GM13976 (cell line): Measurements from ENCODE around the gene FAM89A.
"Not testable (repeated sequence)": the region's sequence is repeated elsewhere in the genome, so short reads cannot be mapped to it uniquely, and the experiment has no call there.

Experiments
- DNase-seq: peaks from one replicate; pipeline ENCODE4 v3.0.0; 2012; ENCODE audit warnings: low spot score
- in situ Hi-C: fragments of 300-500 bp; cut with MboI; formaldehyde crosslinking; loops from one replicate; pipeline ENCODE4 v1.12.0; 2022; ENCODE audit warnings: low sequenced_read_pairs, mixed read lengths, inconsistent platforms; ENCODE audit not compliant: unreplicated experiment
- TF ChIP-seq, protein P1 (sequence below): IDR thresholded peaks from 2 replicates; pipeline ENCODE4 v1.5.1; 2012; ENCODE audit warnings: borderline replicate concordance, mild to moderate bottlenecking; ENCODE audit not compliant: insufficient read depth; ENCODE audit errors: extremely low read depth, missing control alignments, control extremely low read depth

FAM89A gene

DNA sequence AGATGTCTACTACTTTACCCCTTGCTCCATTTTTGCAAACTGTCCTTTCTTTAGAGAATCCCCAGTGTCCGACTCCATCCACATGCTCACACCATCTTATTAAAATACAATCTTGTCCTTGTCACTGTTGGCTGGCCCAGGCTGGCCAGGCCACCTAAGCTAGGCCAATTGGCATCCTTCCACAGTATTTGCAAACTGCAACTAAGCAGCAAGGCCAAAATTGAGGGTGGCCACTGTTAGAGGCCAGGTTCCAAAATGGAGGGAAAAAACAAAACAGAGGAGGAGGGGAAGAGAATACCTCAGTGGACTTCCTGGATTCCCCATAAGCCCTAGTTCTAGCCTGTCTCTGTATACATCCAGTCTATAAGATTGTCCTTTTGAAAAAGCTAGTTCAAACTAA lies 4.3 kb downstream of the FAM89A start:
- in situ Hi-C loops, result no loop called here
- TF ChIP-seq, protein P1, sequence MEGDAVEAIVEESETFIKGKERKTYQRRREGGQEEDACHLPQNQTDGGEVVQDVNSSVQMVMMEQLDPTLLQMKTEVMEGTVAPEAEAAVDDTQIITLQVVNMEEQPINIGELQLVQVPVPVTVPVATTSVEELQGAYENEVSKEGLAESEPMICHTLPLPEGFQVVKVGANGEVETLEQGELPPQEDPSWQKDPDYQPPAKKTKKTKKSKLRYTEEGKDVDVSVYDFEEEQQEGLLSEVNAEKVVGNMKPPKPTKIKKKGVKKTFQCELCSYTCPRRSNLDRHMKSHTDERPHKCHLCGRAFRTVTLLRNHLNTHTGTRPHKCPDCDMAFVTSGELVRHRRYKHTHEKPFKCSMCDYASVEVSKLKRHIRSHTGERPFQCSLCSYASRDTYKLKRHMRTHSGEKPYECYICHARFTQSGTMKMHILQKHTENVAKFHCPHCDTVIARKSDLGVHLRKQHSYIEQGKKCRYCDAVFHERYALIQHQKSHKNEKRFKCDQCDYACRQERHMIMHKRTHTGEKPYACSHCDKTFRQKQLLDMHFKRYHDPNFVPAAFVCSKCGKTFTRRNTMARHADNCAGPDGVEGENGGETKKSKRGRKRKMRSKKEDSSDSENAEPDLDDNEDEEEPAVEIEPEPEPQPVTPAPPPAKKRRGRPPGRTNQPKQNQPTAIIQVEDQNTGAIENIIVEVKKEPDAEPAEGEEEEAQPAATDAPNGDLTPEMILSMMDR, result no peak
- no peak for DNase-seq

DNA sequence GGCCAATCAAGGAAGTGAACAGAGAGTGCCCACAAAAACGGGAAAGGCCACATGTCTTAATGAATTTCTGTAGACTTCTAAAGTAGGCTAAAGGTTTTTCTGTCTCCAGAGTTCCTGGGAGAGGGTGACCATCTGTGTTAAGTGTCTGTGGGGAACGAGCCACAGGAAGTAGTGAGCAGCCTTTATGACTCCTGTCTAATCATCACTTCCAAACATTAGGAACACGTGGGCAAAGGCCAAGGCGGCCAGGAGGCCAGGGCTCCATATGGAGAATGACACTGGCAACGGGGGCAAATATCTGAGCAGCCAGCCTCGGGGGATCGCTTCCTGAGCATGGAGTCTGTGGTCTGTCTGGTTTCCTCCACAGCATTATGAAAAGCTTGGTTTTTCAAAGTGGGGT lies 7.1 kb downstream of the FAM89A start:
- in situ Hi-C loops, result no loop called here

DNA sequence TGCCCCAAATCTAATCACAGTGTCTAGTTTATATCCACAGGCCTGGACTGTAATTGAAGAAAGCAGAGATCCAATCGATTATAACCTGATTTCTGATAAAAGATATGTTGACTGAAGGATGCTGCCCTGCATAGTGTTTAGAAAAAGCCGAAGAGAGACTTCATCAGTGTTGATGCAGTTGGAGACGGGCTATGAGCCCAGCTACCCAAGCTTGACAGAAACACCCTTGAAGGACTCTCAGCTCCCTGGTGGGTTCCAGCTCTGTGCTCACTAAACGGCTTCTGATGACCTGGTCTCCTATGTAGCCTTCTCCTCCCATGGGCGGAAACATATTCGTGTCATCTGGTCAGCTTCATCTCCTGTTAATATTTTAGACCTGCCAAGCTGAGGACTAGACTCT lies 10.2 kb downstream of the FAM89A start:
- DNase-seq, result no peak
- TF ChIP-seq, protein P1, result no peak
- in situ Hi-C loops, result no loop called here

More for the DNA sequence above, 7.1 kb downstream of the FAM89A start:
- TF ChIP-seq, protein P1, result no peak
- DNase-seq, result no peak

DNA sequence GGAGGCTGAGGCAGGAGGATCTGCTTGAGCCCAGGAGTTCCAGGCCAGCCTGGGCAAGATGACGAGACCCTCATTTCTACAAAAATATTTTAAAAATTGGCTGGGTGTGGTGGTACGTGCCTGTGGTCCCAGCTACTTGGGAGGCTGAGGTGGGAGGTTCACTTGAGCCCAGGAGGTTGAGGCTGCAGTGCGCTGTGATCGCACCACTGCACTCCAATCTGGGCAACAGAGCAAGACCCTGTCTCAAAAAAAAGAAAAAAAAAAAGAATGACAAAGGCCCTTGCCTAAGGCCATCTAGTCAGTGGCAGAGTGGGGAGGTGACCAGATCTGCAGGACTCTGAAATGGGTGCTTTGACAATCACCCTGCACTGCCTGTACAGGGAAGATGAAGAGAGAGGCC lies 10.8 kb downstream of the FAM89A start:
- DNase-seq, in situ Hi-C loops: not testable (repeated sequence)

DNA sequence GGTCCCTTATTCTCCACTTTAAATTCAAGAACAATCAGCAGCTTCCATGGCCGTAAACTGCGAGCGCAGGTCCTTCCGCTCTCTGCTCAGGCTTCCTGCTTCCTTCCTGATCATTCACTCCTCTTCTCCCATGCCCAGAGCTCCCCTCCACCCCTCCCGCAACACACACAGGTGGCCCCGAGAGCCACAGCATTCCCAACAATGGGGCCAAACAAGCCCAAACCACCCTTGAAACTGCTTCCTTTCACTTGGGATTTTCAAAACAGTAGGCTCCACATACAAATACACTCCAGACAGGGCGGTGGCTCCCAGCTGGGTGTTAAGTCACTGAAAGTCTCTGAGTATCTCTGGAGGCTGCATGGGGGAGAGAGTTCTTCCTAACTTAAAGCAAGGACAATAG lies 11.4 kb downstream of the FAM89A start:
- TF ChIP-seq, protein P1, result no peak
- in situ Hi-C loops, result no loop called here
- no peak for DNase-seq

DNA sequence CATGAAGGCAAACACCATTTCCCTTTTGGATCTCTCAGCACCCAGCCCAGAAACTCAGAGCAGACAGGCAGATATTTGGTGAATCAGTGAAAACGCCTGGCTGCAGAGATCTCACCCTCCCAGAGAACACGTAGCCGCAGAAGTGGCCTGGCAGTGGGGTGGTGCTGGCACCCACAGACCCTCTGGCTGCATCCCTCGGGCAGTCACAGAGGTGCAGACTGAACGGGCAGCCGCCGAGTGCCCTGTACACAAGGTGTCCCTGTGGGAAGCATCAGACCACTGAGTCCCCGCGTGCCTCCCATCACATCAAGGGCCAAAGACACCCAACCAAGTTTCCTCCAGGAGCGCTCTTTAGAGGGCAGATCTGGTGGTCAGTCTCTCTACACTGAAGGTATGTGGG lies 12.1 kb downstream of the FAM89A start:
- in situ Hi-C loops, result no loop called here
- DNase-seq, result no peak
- TF ChIP-seq, protein P1, result no peak

DNA sequence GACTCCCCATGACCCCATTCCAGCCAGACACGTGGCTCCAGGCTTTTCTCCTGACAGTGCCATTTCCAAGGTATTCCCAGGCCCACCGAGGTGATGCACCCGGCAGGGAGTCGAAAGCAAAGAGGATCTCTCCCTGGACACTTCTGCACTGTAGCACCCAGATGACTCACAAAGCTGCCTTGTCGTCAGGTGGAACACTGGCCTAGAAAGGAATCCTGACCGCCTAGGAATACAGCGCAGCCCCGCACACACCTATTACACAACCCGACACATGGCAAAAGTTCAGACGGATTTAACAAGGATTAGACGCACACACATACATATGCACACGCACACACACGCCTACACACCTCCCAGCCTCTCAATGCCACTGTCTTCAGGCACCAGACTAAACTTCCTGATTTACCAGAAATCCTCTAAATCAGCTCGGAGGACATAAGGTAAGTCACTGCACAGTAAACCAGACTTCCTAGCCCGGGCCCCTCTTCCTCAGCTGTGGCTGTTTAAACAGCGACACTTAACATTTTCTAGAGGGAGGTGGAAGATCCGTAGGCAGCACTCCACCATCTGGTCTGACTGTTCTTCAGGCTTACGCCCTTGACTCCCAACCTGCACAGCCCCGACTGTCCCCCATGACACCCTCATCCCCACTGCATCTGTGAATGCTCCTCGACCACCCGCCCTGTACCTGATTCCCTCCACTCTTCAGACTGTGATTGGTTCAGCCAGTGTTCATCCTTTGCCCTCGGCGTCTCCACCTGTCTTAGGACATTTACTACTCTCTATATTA lies 12.7 kb downstream of the FAM89A start:
- no peak for DNase-seq
- TF ChIP-seq, protein P1, result no peak
- in situ Hi-C loops, result no loop called here
